MM.1S (cell line): ENCODE data around the gene CCDC93.
A peak's percentile ranks its signal among the peaks of the same experiment; 100 is the strongest.
"Not testable (repeated sequence)": the region's sequence is repeated elsewhere in the genome, so short reads cannot be mapped to it uniquely, and the experiment has no call there.

Experiments
- DNase-seq: peaks from one replicate; pipeline ENCODE4 v3.0.0-alpha.2; 2015
- H2AFZ ChIP-seq: fragments of 300-600 bp; sonication (generic); 2 replicates; pipeline ENCODE4 v1.6.0; 2016; ENCODE audit warnings: antibody characterized with exemption, low read length
- H3F3A ChIP-seq: fragments of 300-600 bp; sonication (generic); 2 replicates; pipeline ENCODE4 v1.6.1; 2016; ENCODE audit warnings: mild to moderate bottlenecking, antibody characterized with exemption, low read length, moderate library complexity, mixed read lengths; ENCODE audit not compliant: insufficient read depth
- H3K27ac ChIP-seq: fragments of 300-600 bp; sonication (generic); 2 replicates; pipeline ENCODE4 v1.5.1; 2016; ENCODE audit warnings: mild to moderate bottlenecking, low read length
- H3K27me3 ChIP-seq: fragments of 300-600 bp; sonication (generic); replicated peaks from 2 replicates; pipeline ENCODE4 v1.6.0; 2016; ENCODE audit warnings: low read length; ENCODE audit not compliant: insufficient read depth
- H3K36me3 ChIP-seq: fragments of 300-600 bp; sonication (generic); replicated peaks from 2 replicates; pipeline ENCODE4 v1.6.1; 2016; ENCODE audit warnings: mild to moderate bottlenecking, low read length, mixed read lengths; ENCODE audit not compliant: insufficient read depth
- H3K4me1 ChIP-seq: fragments of 300-600 bp; sonication (generic); 2 replicates; pipeline ENCODE4 v1.6.1; 2016; ENCODE audit warnings: low read length, mixed read lengths
- H3K4me2 ChIP-seq: fragments of 300-600 bp; sonication (generic); 2 replicates; pipeline ENCODE4 v1.6.0; 2016; ENCODE audit warnings: low read depth, low read length
- H3K4me3 ChIP-seq: fragments of 300-600 bp; sonication (generic); 2 replicates; pipeline ENCODE4 v1.5.1; 2016; ENCODE audit warnings: low read length, mixed read lengths
- H3K79me2 ChIP-seq: fragments of 300-600 bp; sonication (generic); 2 replicates; pipeline ENCODE4 v1.6.1; 2016; ENCODE audit warnings: mixed run types, low read length, mixed read lengths
- H3K9ac ChIP-seq: fragments of 300-600 bp; sonication (generic); 2 replicates; pipeline ENCODE4 v1.6.1; 2016; ENCODE audit warnings: low read length, mixed read lengths
- H3K9me2 ChIP-seq: fragments of 300-600 bp; sonication (generic); replicated peaks from 2 replicates; pipeline ENCODE4 v1.6.1; 2016; ENCODE audit warnings: mild to moderate bottlenecking, low read length, mixed read lengths; ENCODE audit not compliant: insufficient read depth
- H3K9me3 ChIP-seq: fragments of 300-600 bp; sonication (generic); replicated peaks from 2 replicates; pipeline ENCODE4 v1.6.1; 2016; ENCODE audit warnings: mild to moderate bottlenecking, low read length, mixed read lengths; ENCODE audit not compliant: insufficient read depth
- H4K20me1 ChIP-seq: fragments of 300-600 bp; sonication (generic); 2 replicates; pipeline ENCODE4 v1.6.1; 2016; ENCODE audit warnings: mild to moderate bottlenecking, low read length, moderate library complexity, mixed read lengths; ENCODE audit not compliant: insufficient read depth
- EZH2 ChIP-seq: fragments of 300-600 bp; sonication (generic); optimal IDR thresholded peaks from 2 replicates; pipeline ENCODE3; 2017; ENCODE audit warnings: low read depth, mild to moderate bottlenecking, antibody characterized with exemption, low read length, mixed read lengths
- EZH2phosphoT487 ChIP-seq: fragments of 300-600 bp; sonication (generic); IDR thresholded peaks from 2 replicates; pipeline ENCODE4 v1.6.1; 2018; ENCODE audit warnings: antibody characterized with exemption, low read length
- TF ChIP-seq, protein P1 (sequence below): fragments of 300-600 bp; sonication (generic); IDR thresholded peaks from 2 replicates; pipeline ENCODE4 v1.5.1; 2016; ENCODE audit warnings: antibody characterized with exemption, low read length, mixed read lengths

The CCDC93 gene

DNA sequence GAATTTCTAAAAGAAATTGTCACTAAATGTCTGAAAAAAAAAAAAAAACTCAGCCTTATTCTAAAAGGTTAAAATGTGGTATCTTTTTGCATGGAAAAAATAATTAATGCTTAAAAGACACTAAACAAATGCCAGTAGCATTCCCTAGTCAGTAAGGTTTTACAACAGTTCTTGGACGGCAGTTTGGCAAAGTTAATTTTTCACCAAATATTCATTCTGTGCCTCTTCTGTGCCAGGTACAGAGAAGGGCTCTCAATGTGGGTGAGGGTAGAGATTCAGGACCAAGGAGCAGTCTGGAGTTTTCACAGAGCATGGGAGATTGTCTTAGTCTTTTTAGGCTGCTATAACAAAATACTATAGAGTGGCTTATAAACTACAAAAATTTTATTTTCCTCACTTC is 6.0 kb upstream of the CCDC93 start:
- DNase-seq, result no peak
- Histone ChIP-seq H3K36me3 (no peaks in the 10 kb centered on the region), H3K4me3 (no peak overlapping the region), H3F3A (no peaks in the 10 kb centered on the region), H4K20me1 (no peaks in the 10 kb centered on the region), H3K4me1 (no peaks in the 10 kb centered on the region), H3K9ac (no peak overlapping the region), H3K27ac (no peak overlapping the region), H3K4me2 (no peak overlapping the region), H3K9me3 (no peaks in the 10 kb centered on the region), H3K9me2 (no peaks in the 10 kb centered on the region), H3K79me2 (no peaks in the 10 kb centered on the region), H3K27me3 (no peaks in the 10 kb centered on the region), H2AFZ (no peak overlapping the region)
- TF ChIP-seq, protein P1, sequence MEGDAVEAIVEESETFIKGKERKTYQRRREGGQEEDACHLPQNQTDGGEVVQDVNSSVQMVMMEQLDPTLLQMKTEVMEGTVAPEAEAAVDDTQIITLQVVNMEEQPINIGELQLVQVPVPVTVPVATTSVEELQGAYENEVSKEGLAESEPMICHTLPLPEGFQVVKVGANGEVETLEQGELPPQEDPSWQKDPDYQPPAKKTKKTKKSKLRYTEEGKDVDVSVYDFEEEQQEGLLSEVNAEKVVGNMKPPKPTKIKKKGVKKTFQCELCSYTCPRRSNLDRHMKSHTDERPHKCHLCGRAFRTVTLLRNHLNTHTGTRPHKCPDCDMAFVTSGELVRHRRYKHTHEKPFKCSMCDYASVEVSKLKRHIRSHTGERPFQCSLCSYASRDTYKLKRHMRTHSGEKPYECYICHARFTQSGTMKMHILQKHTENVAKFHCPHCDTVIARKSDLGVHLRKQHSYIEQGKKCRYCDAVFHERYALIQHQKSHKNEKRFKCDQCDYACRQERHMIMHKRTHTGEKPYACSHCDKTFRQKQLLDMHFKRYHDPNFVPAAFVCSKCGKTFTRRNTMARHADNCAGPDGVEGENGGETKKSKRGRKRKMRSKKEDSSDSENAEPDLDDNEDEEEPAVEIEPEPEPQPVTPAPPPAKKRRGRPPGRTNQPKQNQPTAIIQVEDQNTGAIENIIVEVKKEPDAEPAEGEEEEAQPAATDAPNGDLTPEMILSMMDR, result no peak
- TF ChIP-seq EZH2 (no peak), EZH2phosphoT487 (no peak)

DNA sequence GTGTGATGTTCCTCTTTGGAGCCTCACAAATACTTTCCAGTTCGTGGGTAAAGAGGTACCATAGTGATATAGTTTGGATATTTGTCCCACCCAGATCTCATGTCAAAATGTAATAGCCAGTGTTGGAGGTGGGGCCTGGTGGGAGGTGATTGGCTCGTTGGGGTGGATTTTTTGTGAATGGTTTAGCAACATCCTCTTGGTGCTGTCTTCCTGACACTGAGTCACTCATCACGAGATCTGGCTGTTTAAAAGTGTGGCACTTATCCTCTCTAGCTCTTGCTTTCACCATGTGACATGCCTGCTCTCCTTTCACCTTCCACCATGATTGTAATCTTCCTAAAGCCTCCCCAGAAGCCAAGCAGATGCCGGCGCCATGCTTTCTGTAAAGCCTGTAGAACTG is 3.0 kb upstream of the CCDC93 start:
- Histone ChIP-seq H3K9me3 (no peaks in the 10 kb centered on the region), H3K79me2 (peaks cover 20% of the 10 kb centered on the region), H3K4me1 (peaks cover 8% of the 10 kb centered on the region), H3K27me3 (no peaks in the 10 kb centered on the region), H3F3A (no peaks in the 10 kb centered on the region), H3K27ac (no peak overlapping the region), H4K20me1 (peaks cover 7% of the 10 kb centered on the region; the same call in 1 of the 2 replicates), H3K9ac (no peak overlapping the region), H2AFZ (no peak overlapping the region), H3K4me2 (no peak overlapping the region), H3K36me3 (no peaks in the 10 kb centered on the region), H3K4me3 (no peak overlapping the region), H3K9me2 (no peaks in the 10 kb centered on the region)
- DNase-seq, result no peak
- no peak for TF ChIP-seq EZH2phosphoT487
- no peak for TF ChIP-seq EZH2
- TF ChIP-seq, protein P1, result no peak

DNA sequence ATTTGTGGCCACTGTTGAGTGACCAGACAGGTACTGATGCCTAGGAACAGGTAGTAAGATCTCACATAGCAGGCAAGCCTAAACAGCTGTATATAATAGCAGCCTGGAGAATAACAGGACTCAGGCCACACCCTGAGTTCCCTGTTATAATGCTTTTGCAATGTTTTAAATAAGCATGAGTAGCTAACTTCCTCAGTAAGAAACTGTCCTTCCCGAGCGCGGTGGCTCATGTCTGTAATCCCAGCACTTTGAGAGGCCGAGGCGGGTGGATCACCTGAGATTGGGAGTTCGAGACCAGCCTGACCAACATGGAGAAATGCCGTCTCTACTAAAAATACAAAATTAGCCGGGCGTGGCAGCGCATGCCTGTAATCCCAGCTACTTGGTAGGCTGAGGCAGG is 1.9 kb upstream of the CCDC93 start:
- H3K27ac ChIP-seq, H3K4me2 ChIP-seq, H3K27me3 ChIP-seq, H3K9ac ChIP-seq, H3K9me3 ChIP-seq, DNase-seq, H3F3A ChIP-seq, H3K4me3 ChIP-seq, H3K9me2 ChIP-seq, H3K36me3 ChIP-seq, H2AFZ ChIP-seq: not testable (repeated sequence)
- Histone ChIP-seq H3K4me1 (peaks cover 19% of the 10 kb centered on the region), H4K20me1 (peaks cover 12% of the 10 kb centered on the region; the same call in 1 of the 2 replicates), H3K79me2 (peaks cover 31% of the 10 kb centered on the region)

DNA sequence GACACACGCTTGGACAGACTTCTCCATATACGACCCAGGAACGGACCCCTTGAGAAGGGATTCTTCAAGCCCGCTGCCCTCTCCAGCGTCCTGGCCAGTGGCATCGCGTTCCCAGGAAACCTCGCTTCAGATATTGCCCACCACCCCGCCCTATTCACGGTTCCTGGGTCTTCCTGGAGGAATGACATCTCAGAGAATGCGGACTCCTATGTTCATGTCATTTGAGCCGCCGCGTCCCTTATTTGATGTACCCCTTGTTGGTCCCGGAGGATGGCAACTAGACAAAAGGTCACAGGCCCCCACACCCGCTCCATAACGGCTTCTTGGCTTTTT is 588 bp upstream of the CCDC93 start:
- Histone ChIP-seq H2AFZ (peak overlapping the region; percentile 99), H3K4me3 (peak overlapping the region; percentile 98), H3K27ac (no peak overlapping the region), H3K79me2 (peaks cover 44% of the 10 kb centered on the region), H4K20me1 (peaks cover 18% of the 10 kb centered on the region), H3K4me1 (peaks cover 25% of the 10 kb centered on the region), H3K9me3 (no peaks in the 10 kb centered on the region), H3K4me2 (peak overlapping the region; percentile 81), H3K9me2 (no peaks in the 10 kb centered on the region), H3K9ac (peak overlapping the region; percentile 68), H3K27me3 (no peaks in the 10 kb centered on the region), H3F3A (no peaks in the 10 kb centered on the region), H3K36me3 (no peaks in the 10 kb centered on the region)
- TF ChIP-seq, protein P1, result no peak
- no peak for TF ChIP-seq EZH2phosphoT487
- TF ChIP-seq EZH2, result no peak
- DNase-seq, result no peak
